Breast epithelium (tissue), 3 donors: ENCODE results near the gene GREB1.

Experiments
- POLR2A ChIP-seq: fragments of 450-650 bp; IDR thresholded peaks from one replicate; pipeline ENCODE4 v1.6.1; 2016; ENCODE audit warnings: antibody characterized with exemption, mild to moderate bottlenecking, moderate library complexity
- POLR2AphosphoS5 ChIP-seq, 3 donors: sonication (generic); formaldehyde crosslinking; IDR thresholded peaks; one replicate each; pipeline ENCODE4 v1.6.1; 2017; ENCODE audit warnings: antibody characterized with exemption in 3 of 3
- TF ChIP-seq, protein P1 (sequence below), 3 donors: fragments of 450-650 bp; IDR thresholded peaks; one replicate each; pipeline ENCODE4 v1.5.1; 2016 to 2017; ENCODE audit warnings: antibody characterized with exemption in 3 of 3, mild to moderate bottlenecking in 3 of 3, moderate library complexity in 3 of 3

- TF ChIP-seq, protein P1, sequence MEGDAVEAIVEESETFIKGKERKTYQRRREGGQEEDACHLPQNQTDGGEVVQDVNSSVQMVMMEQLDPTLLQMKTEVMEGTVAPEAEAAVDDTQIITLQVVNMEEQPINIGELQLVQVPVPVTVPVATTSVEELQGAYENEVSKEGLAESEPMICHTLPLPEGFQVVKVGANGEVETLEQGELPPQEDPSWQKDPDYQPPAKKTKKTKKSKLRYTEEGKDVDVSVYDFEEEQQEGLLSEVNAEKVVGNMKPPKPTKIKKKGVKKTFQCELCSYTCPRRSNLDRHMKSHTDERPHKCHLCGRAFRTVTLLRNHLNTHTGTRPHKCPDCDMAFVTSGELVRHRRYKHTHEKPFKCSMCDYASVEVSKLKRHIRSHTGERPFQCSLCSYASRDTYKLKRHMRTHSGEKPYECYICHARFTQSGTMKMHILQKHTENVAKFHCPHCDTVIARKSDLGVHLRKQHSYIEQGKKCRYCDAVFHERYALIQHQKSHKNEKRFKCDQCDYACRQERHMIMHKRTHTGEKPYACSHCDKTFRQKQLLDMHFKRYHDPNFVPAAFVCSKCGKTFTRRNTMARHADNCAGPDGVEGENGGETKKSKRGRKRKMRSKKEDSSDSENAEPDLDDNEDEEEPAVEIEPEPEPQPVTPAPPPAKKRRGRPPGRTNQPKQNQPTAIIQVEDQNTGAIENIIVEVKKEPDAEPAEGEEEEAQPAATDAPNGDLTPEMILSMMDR (IDR thresholded peaks at IDR 0.05): no peak
- no peak for TF ChIP-seq POLR2AphosphoS5 (IDR thresholded peaks at IDR 0.05)
- no peak for TF ChIP-seq POLR2A
Measured at GRCh38 chr2:11617984-11618707, 84.3 kb downstream of the GREB1 start.
